HFF-Myc (cell line): Measurements from ENCODE around the gene EVC.

Experiments
- DNase-seq: peaks from one replicate; pipeline ENCODE4 v3.0.0-alpha.2; 2011; ENCODE audit warnings: low read depth; ENCODE audit errors: extremely low read depth
- H3K4me3 ChIP-seq: replicated peaks from 2 replicates; pipeline ENCODE4 v1.5.1; 2011; ENCODE audit warnings: low read depth, mild to moderate bottlenecking, control low read depth, low read length
- TF ChIP-seq, protein P1 (sequence below): IDR thresholded peaks from 2 replicates; pipeline ENCODE4 v1.5.1; 2012; ENCODE audit warnings: mild to moderate bottlenecking, low read depth, low read length, control low read depth; ENCODE audit errors: missing control alignments

Gene EVC

DNA sequence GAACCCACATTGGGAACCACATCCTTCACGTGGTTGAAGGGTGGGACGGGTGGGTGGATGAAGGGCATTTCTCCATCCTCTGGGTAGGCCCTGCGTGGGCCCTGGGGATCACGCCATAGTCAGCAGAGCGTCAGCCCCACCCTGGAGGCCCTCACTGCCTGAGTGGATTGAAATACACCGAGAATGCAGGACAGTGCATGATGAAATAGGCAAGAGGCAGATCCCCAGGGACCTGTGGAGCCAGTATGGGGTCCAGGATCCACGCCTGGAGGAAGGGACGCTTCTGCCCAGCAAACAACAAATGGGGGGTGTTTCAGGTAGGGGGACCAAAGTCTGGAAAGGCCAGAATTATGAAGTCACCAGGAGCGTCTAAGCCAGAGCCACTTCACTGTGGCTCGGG is 19.4 kb downstream of the EVC start:
- DNase-seq: no peak
- no peak overlapping the region for H3K4me3 ChIP-seq
- TF ChIP-seq, protein P1, sequence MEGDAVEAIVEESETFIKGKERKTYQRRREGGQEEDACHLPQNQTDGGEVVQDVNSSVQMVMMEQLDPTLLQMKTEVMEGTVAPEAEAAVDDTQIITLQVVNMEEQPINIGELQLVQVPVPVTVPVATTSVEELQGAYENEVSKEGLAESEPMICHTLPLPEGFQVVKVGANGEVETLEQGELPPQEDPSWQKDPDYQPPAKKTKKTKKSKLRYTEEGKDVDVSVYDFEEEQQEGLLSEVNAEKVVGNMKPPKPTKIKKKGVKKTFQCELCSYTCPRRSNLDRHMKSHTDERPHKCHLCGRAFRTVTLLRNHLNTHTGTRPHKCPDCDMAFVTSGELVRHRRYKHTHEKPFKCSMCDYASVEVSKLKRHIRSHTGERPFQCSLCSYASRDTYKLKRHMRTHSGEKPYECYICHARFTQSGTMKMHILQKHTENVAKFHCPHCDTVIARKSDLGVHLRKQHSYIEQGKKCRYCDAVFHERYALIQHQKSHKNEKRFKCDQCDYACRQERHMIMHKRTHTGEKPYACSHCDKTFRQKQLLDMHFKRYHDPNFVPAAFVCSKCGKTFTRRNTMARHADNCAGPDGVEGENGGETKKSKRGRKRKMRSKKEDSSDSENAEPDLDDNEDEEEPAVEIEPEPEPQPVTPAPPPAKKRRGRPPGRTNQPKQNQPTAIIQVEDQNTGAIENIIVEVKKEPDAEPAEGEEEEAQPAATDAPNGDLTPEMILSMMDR: no peak

DNA sequence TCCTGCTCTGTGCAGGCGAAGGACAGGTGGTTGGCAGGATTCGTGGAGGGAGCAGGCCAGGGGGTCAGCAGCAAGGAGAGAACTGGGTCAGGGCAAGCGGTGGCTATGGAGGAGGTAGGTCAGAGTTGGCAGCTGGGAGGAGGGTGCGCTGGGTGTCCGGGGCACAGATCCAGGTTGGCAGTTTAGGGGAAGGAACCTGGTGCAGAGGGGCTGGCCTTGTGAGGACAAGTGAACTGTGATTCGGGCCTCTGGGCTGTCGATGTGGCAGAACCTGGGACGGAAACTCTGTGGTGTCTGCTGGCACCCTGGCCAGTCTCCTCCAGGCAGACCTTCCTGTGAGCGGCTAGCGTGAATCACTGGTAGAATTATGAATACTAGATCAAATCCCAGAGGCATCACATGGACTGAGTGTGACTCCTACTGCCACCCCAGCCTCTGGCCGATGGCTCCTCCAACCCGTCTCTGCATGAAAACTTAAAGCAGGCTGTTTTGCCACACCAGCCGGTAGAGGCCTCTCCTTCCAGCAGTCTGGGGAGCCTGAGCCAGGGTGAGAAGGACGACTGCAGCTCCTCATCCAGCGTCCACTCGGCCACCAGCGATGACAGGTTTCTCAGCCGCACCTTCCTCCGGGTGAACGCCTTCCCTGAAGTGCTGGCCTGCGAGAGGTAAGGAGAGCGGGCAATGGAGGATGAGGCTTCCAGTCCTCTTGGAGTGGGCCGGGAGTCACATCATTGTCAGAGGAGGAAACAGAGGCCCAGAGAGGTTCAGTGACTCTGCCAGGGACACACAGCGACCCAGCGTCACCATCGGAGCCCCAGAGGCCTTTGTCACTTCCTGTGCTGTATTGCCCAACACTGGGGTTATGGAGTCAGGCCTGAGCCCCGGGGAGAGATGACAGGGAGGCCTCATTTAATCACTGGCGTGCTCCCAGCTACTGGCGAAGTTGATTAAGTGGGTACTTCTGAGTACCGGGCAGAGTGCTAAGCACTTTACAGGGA is 20.3 kb downstream of the EVC start:
- no peak for DNase-seq
- H3K4me3 ChIP-seq: no peak overlapping the region
- TF ChIP-seq, protein P1: no peak

DNA sequence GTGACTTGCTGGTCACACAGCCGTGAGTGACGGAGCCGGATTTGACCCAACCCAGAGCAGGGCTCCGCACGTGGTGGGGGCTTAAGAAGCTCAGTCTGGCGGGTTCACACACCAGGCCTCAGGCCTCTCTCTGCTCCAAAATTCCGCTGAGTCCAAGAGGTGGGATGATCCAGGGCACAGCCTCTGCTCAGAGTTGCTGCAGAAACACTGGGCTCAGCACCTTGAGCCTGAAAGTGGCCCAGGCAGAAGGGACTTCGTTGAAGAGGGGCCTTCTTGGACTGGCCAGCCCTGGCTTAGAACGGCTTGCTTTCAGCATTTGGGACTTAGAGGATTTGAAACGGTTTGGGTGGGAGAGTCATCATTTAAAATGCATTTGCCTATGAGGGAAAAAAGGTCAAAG is 21.2 kb downstream of the EVC start:
- H3K4me3 ChIP-seq: no peak overlapping the region
- DNase-seq: no peak
- TF ChIP-seq, protein P1: no peak

DNA sequence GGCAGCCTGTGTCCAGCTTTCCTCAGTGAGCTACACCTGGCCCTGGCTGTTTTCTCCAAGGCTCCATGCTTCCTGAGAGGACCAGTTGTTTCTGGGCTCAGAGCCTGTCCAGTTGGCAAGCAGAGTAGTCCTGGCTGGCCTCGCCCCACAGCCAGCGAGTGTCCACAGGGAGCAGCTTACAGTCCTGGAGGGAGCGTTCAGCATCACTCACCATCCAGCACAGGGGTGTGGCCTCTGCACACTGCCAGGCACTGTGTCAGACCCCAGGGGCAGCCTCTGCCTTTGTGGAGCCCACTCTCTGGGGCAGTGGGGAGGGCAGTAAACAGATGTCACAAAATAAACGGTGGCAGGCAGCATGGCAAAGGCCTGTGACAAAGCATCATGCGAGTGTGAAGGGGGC is 23.9 kb downstream of the EVC start:
- DNase-seq: no peak
- TF ChIP-seq, protein P1: no peak
- H3K4me3 ChIP-seq: no peak overlapping the region

DNA sequence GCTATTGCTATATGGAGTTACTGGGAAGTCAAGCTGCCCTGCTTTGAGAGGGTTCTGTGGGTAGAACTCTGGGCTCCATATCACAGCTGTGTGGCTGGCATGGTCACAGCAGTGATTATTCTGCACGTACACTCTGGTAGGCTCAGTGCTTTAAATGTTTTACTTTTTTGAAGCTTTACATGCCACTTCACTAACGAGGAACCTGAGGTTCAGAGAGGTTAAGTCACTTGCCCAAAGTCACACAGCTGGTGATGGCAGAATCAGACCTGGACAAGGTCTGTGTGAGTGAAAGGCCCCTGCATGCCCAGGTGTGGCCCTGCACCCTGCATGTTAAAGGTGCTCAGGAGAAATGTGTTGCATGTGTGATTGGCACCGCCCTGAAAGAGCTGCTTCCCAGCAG is 24.5 kb downstream of the EVC start:
- TF ChIP-seq, protein P1: no peak
- no peak overlapping the region for H3K4me3 ChIP-seq
- DNase-seq: no peak

DNA sequence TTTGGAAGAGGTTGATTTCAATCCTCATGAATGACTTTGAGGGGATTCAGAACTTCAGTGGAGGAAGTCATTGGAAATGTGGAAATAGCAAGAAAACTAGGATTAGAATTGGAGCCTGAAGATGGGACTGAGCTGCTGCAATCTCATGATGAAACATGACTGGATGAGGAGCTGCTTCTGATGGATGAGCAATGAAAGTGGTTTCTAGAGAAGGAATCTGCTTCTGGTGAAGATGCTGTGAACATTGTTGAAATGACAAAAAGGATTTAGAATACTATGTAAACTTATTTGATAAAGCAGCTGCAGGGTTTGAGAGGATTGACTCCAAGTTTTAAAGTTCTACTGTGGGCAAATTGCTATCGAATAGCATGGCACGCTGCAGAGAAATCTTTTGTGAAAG is 27.1 kb downstream of the EVC start:
- DNase-seq: no peak
- TF ChIP-seq, protein P1: no peak
- H3K4me3 ChIP-seq: no peak overlapping the region
